ENCODE measurements around the gene KRTAP12-2. TPM values are rescaled to one million over a fixed set of nuclear protein-coding genes. Genes with fewer than 3 reads are reported as not detected.
"Not testable (repeated sequence)": the region's sequence is repeated elsewhere in the genome, so short reads cannot be mapped to it uniquely, and the experiment has no call there.

The KRTAP12-2 gene
- total RNA-seq, 4 donors from 2014 or later: 17.5 TPM; not detected in 3

GRCh38 chr21:44636209-44637017 is 30.3 kb downstream of the KRTAP12-2 start:
- intact Hi-C loops (cut with DNase I; ENCODE audit: low total_unique reads): no loop called here
- peak in 1 of 2 donors; percentile 78 for DNase-seq (ENCODE audit: low spot score in 2 of 2)
- H3K4me3 ChIP-seq (ENCODE audit: low read depth, poor library complexity, severe bottlenecking): no peak overlapping the region
- TF ChIP-seq, protein P1, sequence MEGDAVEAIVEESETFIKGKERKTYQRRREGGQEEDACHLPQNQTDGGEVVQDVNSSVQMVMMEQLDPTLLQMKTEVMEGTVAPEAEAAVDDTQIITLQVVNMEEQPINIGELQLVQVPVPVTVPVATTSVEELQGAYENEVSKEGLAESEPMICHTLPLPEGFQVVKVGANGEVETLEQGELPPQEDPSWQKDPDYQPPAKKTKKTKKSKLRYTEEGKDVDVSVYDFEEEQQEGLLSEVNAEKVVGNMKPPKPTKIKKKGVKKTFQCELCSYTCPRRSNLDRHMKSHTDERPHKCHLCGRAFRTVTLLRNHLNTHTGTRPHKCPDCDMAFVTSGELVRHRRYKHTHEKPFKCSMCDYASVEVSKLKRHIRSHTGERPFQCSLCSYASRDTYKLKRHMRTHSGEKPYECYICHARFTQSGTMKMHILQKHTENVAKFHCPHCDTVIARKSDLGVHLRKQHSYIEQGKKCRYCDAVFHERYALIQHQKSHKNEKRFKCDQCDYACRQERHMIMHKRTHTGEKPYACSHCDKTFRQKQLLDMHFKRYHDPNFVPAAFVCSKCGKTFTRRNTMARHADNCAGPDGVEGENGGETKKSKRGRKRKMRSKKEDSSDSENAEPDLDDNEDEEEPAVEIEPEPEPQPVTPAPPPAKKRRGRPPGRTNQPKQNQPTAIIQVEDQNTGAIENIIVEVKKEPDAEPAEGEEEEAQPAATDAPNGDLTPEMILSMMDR (IDR thresholded peaks at IDR 0.05): no peak
- TF ChIP-seq POLR2A (IDR thresholded peaks at IDR 0.05): no peak
- 87 to 88% methylated on average over 15 of the region's 15 CpGs for WGBS, 2 donors

DNA sequence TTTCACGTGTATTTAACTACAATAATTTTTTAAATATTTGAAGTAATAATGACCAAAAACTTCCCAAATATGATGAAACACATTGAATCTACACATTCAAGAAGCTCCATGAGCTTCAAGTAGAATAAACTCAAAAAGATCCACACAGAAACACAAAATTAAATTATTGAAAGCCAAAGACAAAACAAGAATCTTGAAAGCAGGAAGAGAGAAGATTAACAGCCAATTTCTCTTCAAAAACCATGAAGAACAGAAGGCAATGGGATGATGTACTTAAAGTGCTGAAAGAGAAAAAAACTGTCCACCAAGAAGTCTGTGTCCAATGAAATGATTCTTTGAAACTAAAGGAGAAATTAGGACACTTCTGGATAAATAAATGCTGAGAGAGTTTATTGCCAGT is 34.7 kb downstream of the KRTAP12-2 start:
- no peak for DNase-seq (ENCODE audit: low spot score in 2 of 2)
- no peak for TF ChIP-seq POLR2A (IDR thresholded peaks at IDR 0.05)
- TF ChIP-seq, protein P1 (IDR thresholded peaks at IDR 0.05): no peak
- 89 to 92% methylated on average over 1 of the region's 1 CpG for WGBS, 2 donors
- intact Hi-C loops (cut with DNase I; ENCODE audit: low total_unique reads): no loop called here
- H3K4me3 ChIP-seq (ENCODE audit: low read depth, poor library complexity, severe bottlenecking): no peak overlapping the region

- TF ChIP-seq POLR2A (IDR thresholded peaks at IDR 0.05): no peak
- TF ChIP-seq, protein P1 (IDR thresholded peaks at IDR 0.05): no peak
- no peak overlapping the region for H3K4me3 ChIP-seq (ENCODE audit: low read depth, poor library complexity, severe bottlenecking)
- 67 to 73% methylated on average over 2 of the region's 2 CpGs for WGBS, 2 donors
- no peak for DNase-seq (ENCODE audit: low spot score in 2 of 2)
- intact Hi-C loops (cut with DNase I; ENCODE audit: low total_unique reads): no loop called here
Measured at GRCh38 chr21:44630440-44630839, 36.3 kb downstream of the KRTAP12-2 start.

DNA sequence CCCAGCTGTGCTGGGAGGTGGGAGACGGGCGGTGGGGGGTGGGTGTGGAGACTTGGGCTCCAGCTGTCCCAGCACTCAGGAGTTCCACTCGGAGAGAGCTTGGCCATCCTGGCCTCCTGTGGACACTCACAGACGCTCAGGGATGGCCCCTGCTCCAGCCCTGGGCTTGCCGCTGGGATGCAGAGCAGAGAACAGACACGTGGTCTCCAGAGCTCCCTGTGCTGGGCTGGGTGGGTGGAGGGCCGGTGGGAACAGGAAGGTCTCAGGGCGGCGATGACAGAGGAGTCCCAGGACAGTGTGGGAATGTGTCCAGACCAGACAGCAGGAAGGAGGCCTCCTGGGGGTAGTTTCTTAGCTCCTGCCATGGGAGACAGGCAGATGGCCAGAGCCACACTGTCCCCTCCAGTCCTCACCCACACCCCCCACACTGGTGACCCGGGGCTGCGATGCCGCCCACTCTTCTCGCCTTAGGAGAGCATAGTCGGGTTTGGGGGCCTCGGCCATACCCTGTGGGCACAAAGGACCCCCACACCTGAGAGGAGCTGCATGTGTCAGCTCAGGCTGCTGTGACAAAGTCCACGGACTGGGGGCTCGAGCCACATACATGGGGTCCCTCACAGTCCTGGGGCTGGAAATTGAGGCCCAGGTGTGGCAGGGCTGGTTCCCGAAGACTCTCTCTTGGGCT is 37.9 kb downstream of the KRTAP12-2 start:
- H3K4me3 ChIP-seq (ENCODE audit: low read depth, poor library complexity, severe bottlenecking): no peak overlapping the region
- 60 to 66% methylated on average over 10 to 15 of the region's 18 CpGs for WGBS, 2 donors
- TF ChIP-seq, protein P1 (IDR thresholded peaks at IDR 0.05): no peak
- no peak for DNase-seq (ENCODE audit: low spot score in 2 of 2)
- intact Hi-C loops (cut with DNase I; ENCODE audit: low total_unique reads): no loop called here

- 60 to 64% methylated on average over 10 to 15 of the region's 15 CpGs for WGBS, 2 donors
- H3K4me3 ChIP-seq (ENCODE audit: low read depth, poor library complexity, severe bottlenecking); intact Hi-C loops (cut with DNase I; ENCODE audit: low total_unique reads); DNase-seq (ENCODE audit: low spot score in 2 of 2): not testable (repeated sequence)
Measured at GRCh38 chr21:44627831-44628233, 38.9 kb downstream of the KRTAP12-2 start.

GRCh38 chr21:44627181-44627822 is 39.4 kb downstream of the KRTAP12-2 start:
- 84 to 91% methylated on average over 16 to 20 of the region's 20 CpGs for WGBS, 2 donors
- H3K4me3 ChIP-seq (ENCODE audit: low read depth, poor library complexity, severe bottlenecking); intact Hi-C loops (cut with DNase I; ENCODE audit: low total_unique reads); DNase-seq (ENCODE audit: low spot score in 2 of 2): not testable (repeated sequence)

Measured in lower leg skin (tissue), 4 donors.